DND-41 (cell line): ENCODE data around the gene PPP3R1.

ENCODE experiments used
- CTCF ChIP-seq: IDR thresholded peaks from 2 replicates; pipeline ENCODE4 v1.5.1; 2012; ENCODE audit warnings: borderline replicate concordance, low read length, moderate library complexity, mild to moderate bottlenecking; ENCODE audit not compliant: poor library complexity, severe bottlenecking; ENCODE audit errors: extremely low read depth
- EZH2 ChIP-seq: IDR thresholded peaks from 3 replicates; pipeline ENCODE4 v1.6.1; 2012; ENCODE audit warnings: borderline replicate concordance, low read depth, mild to moderate bottlenecking, moderate library complexity, low read length, inconsistent platforms; ENCODE audit not compliant: severe bottlenecking

GRCh38 chr2:68245672-68246071 lies 6.7 kb downstream of the PPP3R1 start:
- TF ChIP-seq CTCF (no peak), EZH2 (no peak)
